ENCODE measurements around the gene ZNF518A.

ZNF518A gene

DNA sequence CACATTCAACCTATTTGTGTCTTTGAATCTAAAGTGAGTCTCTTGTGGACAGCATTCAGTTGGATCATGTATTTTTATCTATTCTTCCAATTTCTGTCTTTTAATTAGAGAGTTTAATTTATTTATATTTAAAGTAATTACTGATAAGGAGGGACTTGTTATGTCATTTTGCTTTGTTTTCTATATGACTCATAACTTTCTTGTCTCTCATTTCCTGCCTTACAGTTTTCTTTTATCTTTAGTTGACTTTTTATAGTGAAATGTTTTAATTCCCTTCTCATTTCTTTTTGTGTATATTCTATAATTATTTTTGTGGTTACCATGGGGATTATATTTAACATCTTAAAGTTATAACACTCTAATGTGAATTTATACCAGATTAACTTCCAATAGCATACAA, 7.3 kb upstream of the ZNF518A start:
- no peak for TF ChIP-seq CTCF (IDR thresholded peaks at IDR 0.05; ENCODE audit: low read depth, low read length)
- no peak for DNase-seq (ENCODE audit: extremely low read depth, low read depth)

- no peak for DNase-seq (ENCODE audit: extremely low read depth, low read depth)
- TF ChIP-seq CTCF (IDR thresholded peaks at IDR 0.05; ENCODE audit: low read depth, low read length): no peak
Measured at GRCh38 chr10:96124230-96125141, 5.6 kb upstream of the ZNF518A start.

GRCh38 chr10:96125142-96125515, 5.0 kb upstream of the ZNF518A start:
- TF ChIP-seq CTCF (IDR thresholded peaks at IDR 0.05; ENCODE audit: low read depth, low read length): no peak
- no peak for DNase-seq (ENCODE audit: extremely low read depth, low read depth)

DNA sequence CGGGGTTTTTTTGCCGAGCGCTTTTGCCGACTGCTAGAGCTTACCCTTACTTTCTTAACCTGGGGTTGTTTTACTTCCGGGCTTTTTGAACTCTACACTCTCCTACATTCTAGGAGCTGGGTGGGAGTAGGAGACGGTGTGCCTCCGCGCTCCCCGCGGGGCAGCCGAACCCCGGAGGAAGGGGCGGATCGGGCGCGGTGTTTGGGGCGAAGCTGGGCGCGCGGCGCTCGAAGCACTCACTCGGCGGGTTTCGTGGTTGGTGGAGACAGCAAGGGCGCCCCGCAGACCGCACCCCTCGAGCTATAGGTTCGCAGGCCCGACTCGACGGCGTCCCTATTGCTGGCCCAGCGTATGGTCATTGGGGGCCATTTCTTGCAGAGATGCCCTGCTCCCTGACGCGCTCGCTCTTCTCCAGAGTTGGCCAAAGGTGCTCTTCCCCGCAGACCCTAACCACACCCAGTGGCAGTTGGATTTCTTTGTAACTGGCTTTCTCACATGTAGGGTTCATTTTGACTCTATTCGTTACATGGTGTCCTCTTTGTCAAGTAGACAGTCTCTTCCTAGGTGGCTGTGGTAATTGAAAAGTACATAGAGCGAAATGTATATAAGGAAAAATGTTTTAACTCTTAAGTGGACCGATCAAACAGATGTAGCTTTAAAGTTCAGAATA, 364 bp downstream of the ZNF518A start:
- DNase-seq (ENCODE audit: extremely low read depth, low read depth): peak; percentile 56
- no peak; the same call in 1 of the 2 replicates for TF ChIP-seq CTCF (IDR thresholded peaks at IDR 0.05; ENCODE audit: low read depth, low read length)

GRCh38 chr10:96131621-96132020, 1.5 kb downstream of the ZNF518A start:
- no peak for TF ChIP-seq CTCF (IDR thresholded peaks at IDR 0.05; ENCODE audit: low read depth, low read length)
- no peak for DNase-seq (ENCODE audit: extremely low read depth, low read depth)

DNA sequence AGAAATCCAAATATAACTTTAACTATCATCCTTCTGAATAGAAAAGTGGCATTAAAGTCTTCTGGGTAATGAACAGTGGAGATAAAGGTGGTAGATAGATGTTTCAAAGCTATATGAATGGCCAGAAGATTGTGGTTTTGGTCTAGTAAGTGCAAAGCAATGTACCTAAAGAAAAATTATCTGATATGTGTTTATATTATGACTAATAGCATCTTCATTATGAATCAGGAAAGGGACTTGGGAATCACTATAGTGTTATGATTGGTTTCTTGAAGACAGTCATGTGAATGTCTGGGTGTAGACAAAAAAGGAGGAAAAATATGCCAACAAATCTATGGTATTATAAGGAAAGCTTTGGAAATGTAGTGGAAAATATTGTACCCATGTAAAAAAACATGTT, 3.0 kb downstream of the ZNF518A start:
- no peak for TF ChIP-seq CTCF (IDR thresholded peaks at IDR 0.05; ENCODE audit: low read depth, low read length)
- DNase-seq (ENCODE audit: extremely low read depth, low read depth): no peak

- TF ChIP-seq CTCF (IDR thresholded peaks at IDR 0.05; ENCODE audit: low read depth, low read length): no peak
- DNase-seq (ENCODE audit: extremely low read depth, low read depth): no peak
Measured at GRCh38 chr10:96136810-96137209, 6.7 kb downstream of the ZNF518A start.

Measured in AG09319 (cell line).